IMR-90 (cell line): ENCODE data around the gene RNF151.

Source experiments
- BHLHE40 ChIP-seq: fragments of 150-350 bp; IDR thresholded peaks from 2 replicates; pipeline ENCODE4 v1.6.1; 2016; ENCODE audit warnings: mild to moderate bottlenecking, low read depth, low read length
- CEBPB ChIP-seq: IDR thresholded peaks from 2 replicates; pipeline ENCODE4 v1.6.1; 2012; ENCODE audit warnings: low read depth, low read length, improper control_type of control experiment
- CHD1 ChIP-seq: IDR thresholded peaks from 2 replicates; pipeline ENCODE4 v1.6.1; 2012; ENCODE audit warnings: low read depth, low read length, improper control_type of control experiment
- FOS ChIP-seq: fragments of 150-350 bp; IDR thresholded peaks from 2 replicates; pipeline ENCODE4 v1.6.1; 2016; ENCODE audit warnings: low read depth, low read length
- MAFK ChIP-seq: IDR thresholded peaks from 2 replicates; pipeline ENCODE4 v1.6.1; 2012; ENCODE audit warnings: low read depth, low read length, improper control_type of control experiment
- MAZ ChIP-seq: IDR thresholded peaks from 2 replicates; pipeline ENCODE4 v1.6.1; 2012; ENCODE audit warnings: low read depth, mild to moderate bottlenecking, low read length, improper control_type of control experiment, moderate library complexity, borderline replicate concordance
- MXI1 ChIP-seq: IDR thresholded peaks from 2 replicates; pipeline ENCODE4 v1.6.1; 2012; ENCODE audit warnings: low read depth, mild to moderate bottlenecking, low read length, moderate library complexity, borderline replicate concordance
- POLR2A ChIP-seq: IDR thresholded peaks from 2 replicates; pipeline ENCODE4 v1.6.1; 2012; ENCODE audit warnings: mild to moderate bottlenecking, low read depth, low read length
- RCOR1 ChIP-seq: IDR thresholded peaks from 2 replicates; pipeline ENCODE4 v1.6.1; 2012; ENCODE audit warnings: mild to moderate bottlenecking, low read length, improper control_type of control experiment; ENCODE audit not compliant: insufficient replicate concordance
- RFX5 ChIP-seq: IDR thresholded peaks from 2 replicates; pipeline ENCODE4 v1.8.0; 2012; ENCODE audit warnings: low read depth, mild to moderate bottlenecking, low read length, moderate library complexity
- SMC3 ChIP-seq: fragments of 150-350 bp; IDR thresholded peaks from 2 replicates; pipeline ENCODE4 v1.6.1; 2016; ENCODE audit warnings: low read depth, mild to moderate bottlenecking, antibody characterized with exemption, low read length, moderate library complexity
- TF ChIP-seq, protein P1 (sequence below): conservative IDR thresholded peaks from 2 replicates; pipeline ENCODE4 v1.5.1; 2012; ENCODE audit warnings: mild to moderate bottlenecking, low read depth, low read length, improper control_type of control experiment
- TF ChIP-seq, protein P2 (sequence below): fragments of 150-350 bp; IDR thresholded peaks from 2 replicates; pipeline ENCODE4 v1.6.1; 2017; ENCODE audit warnings: mild to moderate bottlenecking, antibody characterized with exemption, low read length, low read depth
- TF ChIP-seq, protein P3 (sequence below): fragments of 150-350 bp; IDR thresholded peaks from 2 replicates; pipeline ENCODE4 v1.6.1; 2016; ENCODE audit warnings: low read depth, mild to moderate bottlenecking, low read length, moderate library complexity, borderline replicate concordance

DNA sequence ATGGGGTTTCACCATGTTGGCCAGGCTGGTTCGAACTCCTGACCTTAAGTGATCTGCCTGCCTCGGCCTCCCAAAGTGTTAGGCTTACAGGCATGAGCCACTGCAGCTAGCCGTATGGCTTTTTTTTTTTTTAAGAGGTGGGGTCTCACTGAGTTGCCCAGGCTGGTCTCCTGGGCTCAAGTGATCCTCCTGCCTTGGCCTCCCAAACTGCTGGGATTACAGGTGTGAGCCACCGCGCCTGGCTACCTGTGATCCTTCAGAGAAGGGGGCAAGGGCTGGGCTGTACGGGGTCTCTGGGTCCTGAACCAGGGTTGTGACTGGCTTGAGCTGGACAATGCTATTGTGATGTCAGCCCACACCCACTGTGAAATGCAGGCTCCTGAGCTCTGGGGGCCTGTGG is at the start of gene RNF151:
- TF ChIP-seq POLR2A (no peak), CEBPB (no peak), MXI1 (no peak), CHD1 (no peak), RFX5 (no peak), FOS (no peak), SMC3 (no peak), MAZ (no peak), RCOR1 (no peak), BHLHE40 (no peak), MAFK (no peak)
- TF ChIP-seq, protein P1, sequence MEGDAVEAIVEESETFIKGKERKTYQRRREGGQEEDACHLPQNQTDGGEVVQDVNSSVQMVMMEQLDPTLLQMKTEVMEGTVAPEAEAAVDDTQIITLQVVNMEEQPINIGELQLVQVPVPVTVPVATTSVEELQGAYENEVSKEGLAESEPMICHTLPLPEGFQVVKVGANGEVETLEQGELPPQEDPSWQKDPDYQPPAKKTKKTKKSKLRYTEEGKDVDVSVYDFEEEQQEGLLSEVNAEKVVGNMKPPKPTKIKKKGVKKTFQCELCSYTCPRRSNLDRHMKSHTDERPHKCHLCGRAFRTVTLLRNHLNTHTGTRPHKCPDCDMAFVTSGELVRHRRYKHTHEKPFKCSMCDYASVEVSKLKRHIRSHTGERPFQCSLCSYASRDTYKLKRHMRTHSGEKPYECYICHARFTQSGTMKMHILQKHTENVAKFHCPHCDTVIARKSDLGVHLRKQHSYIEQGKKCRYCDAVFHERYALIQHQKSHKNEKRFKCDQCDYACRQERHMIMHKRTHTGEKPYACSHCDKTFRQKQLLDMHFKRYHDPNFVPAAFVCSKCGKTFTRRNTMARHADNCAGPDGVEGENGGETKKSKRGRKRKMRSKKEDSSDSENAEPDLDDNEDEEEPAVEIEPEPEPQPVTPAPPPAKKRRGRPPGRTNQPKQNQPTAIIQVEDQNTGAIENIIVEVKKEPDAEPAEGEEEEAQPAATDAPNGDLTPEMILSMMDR: no peak
- TF ChIP-seq, protein P2, sequence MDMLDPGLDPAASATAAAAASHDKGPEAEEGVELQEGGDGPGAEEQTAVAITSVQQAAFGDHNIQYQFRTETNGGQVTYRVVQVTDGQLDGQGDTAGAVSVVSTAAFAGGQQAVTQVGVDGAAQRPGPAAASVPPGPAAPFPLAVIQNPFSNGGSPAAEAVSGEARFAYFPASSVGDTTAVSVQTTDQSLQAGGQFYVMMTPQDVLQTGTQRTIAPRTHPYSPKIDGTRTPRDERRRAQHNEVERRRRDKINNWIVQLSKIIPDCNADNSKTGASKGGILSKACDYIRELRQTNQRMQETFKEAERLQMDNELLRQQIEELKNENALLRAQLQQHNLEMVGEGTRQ: no peak
- TF ChIP-seq, protein P3, sequence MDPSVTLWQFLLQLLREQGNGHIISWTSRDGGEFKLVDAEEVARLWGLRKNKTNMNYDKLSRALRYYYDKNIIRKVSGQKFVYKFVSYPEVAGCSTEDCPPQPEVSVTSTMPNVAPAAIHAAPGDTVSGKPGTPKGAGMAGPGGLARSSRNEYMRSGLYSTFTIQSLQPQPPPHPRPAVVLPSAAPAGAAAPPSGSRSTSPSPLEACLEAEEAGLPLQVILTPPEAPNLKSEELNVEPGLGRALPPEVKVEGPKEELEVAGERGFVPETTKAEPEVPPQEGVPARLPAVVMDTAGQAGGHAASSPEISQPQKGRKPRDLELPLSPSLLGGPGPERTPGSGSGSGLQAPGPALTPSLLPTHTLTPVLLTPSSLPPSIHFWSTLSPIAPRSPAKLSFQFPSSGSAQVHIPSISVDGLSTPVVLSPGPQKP: no peak
